Effector memory CD4-positive, alpha-beta T cell (primary cell): Measurements from ENCODE around the gene CTNND2.

Experiments used
- DNase-seq, 3 donors: peaks; one replicate each; pipeline ENCODE4 v3.0.0-alpha.2; 2020
- H3K27ac ChIP-seq: 2 replicates; pipeline ENCODE4 v1.7.0; 2013; ENCODE audit warnings: mild to moderate bottlenecking, low read length, moderate library complexity; ENCODE audit not compliant: insufficient read depth, poor library complexity, severe bottlenecking
- H3K27me3 ChIP-seq: replicated peaks from 2 replicates; pipeline ENCODE4 v1.7.0; 2013; ENCODE audit warnings: mild to moderate bottlenecking, low read length; ENCODE audit not compliant: insufficient read depth, control insufficient read depth, poor library complexity, severe bottlenecking
- H3K36me3 ChIP-seq: 2 replicates; pipeline ENCODE4 v1.7.0; 2013; ENCODE audit warnings: mild to moderate bottlenecking, low read length, moderate library complexity; ENCODE audit not compliant: control insufficient read depth, insufficient read depth
- H3K4me1 ChIP-seq: 2 replicates; pipeline ENCODE4 v1.7.0; 2013; ENCODE audit warnings: low read length, mild to moderate bottlenecking; ENCODE audit not compliant: control insufficient read depth, insufficient read depth, poor library complexity, severe bottlenecking
- H3K4me3 ChIP-seq: 2 replicates; pipeline ENCODE4 v1.7.0; 2013; ENCODE audit warnings: low read length, low read depth, mild to moderate bottlenecking; ENCODE audit not compliant: insufficient read depth, poor library complexity, severe bottlenecking
- H3K9me3 ChIP-seq: 2 replicates; pipeline ENCODE4 v1.7.0; 2013; ENCODE audit warnings: mild to moderate bottlenecking, low read length, moderate library complexity; ENCODE audit not compliant: control insufficient read depth

Gene CTNND2

DNA sequence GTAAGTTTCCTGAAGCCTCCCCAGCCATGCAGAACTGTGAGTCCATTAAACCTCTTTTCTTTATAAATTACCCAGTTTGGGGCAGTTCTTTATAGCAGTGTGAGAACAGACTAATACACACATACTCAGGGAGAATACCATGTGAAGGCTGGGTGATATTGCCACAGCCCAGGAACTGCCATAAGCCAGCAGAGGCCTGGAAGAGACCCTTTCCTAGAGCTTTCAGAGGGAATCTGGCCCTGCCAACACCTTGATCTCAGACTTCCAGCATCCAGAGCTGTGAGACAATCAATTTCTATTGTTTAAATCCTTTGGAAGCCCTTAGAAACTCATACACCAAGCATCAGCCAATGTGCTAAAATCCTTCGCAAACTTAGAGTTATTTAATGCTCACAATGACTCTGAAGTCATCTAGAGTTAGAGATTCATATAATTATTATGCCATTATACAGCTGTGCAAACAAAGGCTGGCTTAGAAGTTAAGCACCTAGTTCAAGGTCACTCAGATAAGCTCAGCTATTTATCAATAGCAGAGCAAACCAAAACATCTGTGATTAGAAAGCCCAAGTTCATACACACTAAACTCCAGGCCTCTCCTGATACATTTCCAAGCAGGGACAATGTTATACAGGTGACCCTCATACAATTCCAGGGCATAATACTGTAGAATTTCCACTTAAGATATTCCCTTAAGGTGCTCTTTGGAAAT is 611.4 kb downstream of the CTNND2 start:
- Histone ChIP-seq H3K36me3 (no peaks in the 10 kb centered on the region), H3K4me3 (no peak overlapping the region), H3K9me3 (no peaks in the 10 kb centered on the region), H3K27ac (no peak overlapping the region), H3K27me3 (no peaks in the 10 kb centered on the region), H3K4me1 (no peaks in the 10 kb centered on the region)
- no peak for DNase-seq

DNA sequence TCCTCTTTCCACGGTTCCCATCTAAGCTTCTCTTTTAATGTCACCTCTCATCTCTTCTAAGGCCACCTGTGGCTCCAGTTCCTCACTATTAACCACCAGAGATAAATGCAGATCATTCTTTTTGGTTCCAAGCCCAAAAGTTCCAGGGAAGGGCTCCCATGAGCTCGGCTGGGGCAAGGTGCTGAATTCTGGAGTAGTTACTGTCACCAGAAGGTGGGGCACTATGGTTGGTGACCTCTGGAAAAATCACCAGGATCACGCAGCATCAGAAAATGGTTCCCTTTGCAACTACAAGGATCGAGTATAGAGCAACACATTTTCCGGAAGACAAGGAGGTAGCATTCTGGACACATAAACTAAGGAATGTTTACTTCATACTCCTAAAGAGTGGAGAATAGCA is 614.5 kb downstream of the CTNND2 start:
- Histone ChIP-seq H3K4me1 (no peaks in the 10 kb centered on the region), H3K27ac (no peak overlapping the region), H3K27me3 (no peaks in the 10 kb centered on the region), H3K9me3 (no peaks in the 10 kb centered on the region), H3K4me3 (no peak overlapping the region), H3K36me3 (no peaks in the 10 kb centered on the region)
- DNase-seq, result no peak

GRCh38 chr5:11289208-11289607 is 615.0 kb downstream of the CTNND2 start:
- no peaks in the 10 kb centered on the region for H3K4me1 ChIP-seq

GRCh38 chr5:11281842-11282241 is 622.4 kb downstream of the CTNND2 start:
- Histone ChIP-seq H3K36me3 (no peaks in the 10 kb centered on the region), H3K9me3 (no peaks in the 10 kb centered on the region), H3K4me1 (no peaks in the 10 kb centered on the region), H3K27ac (no peak overlapping the region), H3K4me3 (no peak overlapping the region), H3K27me3 (no peaks in the 10 kb centered on the region)
- no peak for DNase-seq

More at GRCh38 chr5:11289208-11289607, 615.0 kb downstream of the CTNND2 start:
- Histone ChIP-seq H3K4me3 (no peak overlapping the region), H3K27me3 (no peaks in the 10 kb centered on the region), H3K9me3 (no peaks in the 10 kb centered on the region), H3K36me3 (no peaks in the 10 kb centered on the region), H3K27ac (no peak overlapping the region)
- DNase-seq, result no peak

DNA sequence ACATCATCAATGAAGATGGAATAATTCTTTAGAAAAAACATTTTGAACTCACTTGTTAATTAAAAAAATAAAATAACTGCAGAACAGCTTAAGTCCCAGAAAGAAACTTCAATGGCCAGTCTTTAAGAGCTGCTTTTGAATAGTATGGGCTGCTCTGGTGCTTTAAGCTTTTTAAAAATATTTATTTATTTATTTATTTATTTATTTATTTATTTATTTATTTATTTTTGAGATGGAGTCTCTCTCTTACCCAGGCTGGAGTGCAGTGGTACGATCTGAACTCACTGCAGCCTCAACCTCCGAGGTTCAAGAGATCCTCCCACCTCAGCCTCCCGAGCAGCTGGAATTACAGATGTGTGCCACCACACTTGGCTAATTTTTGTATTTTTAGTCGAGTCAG is 626.9 kb downstream of the CTNND2 start:
- Histone ChIP-seq H3K27me3 (no peaks in the 10 kb centered on the region), H3K4me3 (no peak overlapping the region), H3K9me3 (no peaks in the 10 kb centered on the region), H3K4me1 (no peaks in the 10 kb centered on the region), H3K27ac (no peak overlapping the region), H3K36me3 (no peaks in the 10 kb centered on the region)
- no peak for DNase-seq

DNA sequence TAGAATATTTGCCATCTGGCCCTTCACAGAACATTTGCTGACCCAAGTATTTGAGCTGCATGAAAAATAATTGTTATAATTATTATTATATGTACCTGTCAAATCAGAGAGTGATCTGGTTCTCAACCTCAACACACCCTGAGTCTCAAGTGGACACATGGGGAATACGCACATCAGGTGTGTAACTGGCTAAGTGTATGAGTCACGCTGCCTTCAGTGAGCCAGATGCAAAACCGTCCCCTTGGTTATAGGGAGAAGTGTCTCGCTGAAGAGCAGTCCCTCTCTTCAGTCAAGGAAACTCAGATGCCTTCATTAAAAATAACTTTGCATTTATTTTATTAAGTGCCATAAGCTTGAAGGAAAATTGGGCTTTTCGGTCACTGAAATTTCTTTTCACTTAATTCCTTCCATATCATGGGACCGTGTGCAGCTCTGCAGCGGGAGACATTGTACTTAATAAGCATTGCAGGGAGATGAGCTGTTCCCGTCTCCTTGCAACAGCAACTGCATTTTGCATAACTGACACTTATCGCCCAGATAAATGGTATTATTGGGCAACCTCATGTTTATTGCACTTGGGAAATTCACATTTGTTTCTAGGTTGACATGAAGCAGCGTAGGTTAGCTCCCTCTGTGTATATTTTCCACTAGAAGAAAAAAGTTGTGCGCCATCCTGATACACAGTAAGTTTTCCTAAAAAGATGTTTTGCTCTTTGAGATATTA is 630.9 kb downstream of the CTNND2 start:
- no peak overlapping the region for H3K4me3 ChIP-seq
- H3K27ac ChIP-seq, result no peak overlapping the region
- no peaks in the 10 kb centered on the region for H3K4me1 ChIP-seq
- no peak for DNase-seq
- no peaks in the 10 kb centered on the region for H3K9me3 ChIP-seq
- H3K27me3 ChIP-seq, result no peaks in the 10 kb centered on the region
- no peaks in the 10 kb centered on the region for H3K36me3 ChIP-seq

DNA sequence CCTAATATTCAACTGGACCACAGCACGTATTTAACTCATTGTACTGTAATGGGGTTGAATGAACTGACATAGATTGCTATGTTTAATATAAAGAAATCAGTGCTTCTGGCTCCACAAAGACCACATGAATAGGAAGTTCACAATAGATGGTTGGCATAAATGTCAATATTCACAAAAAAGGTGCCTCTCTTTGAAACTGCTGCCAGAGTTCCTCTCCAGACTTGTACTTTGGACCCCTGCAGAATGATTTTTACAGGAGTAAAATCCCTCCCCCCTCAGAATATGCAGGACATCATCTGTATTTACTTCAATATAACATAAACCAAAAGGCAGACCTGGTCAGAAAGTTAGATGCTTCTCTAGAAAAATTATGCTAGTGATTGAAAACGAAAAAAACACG is 634.7 kb downstream of the CTNND2 start:
- Histone ChIP-seq H3K36me3 (no peaks in the 10 kb centered on the region), H3K4me1 (no peaks in the 10 kb centered on the region), H3K9me3 (no peaks in the 10 kb centered on the region), H3K27ac (no peak overlapping the region), H3K4me3 (no peak overlapping the region), H3K27me3 (no peaks in the 10 kb centered on the region)
- DNase-seq, result no peak

- H3K9me3 ChIP-seq, result no peaks in the 10 kb centered on the region
- no peaks in the 10 kb centered on the region for H3K27me3 ChIP-seq
- H3K36me3 ChIP-seq, result no peaks in the 10 kb centered on the region
- no peaks in the 10 kb centered on the region for H3K4me1 ChIP-seq
- no peak for DNase-seq
- no peak overlapping the region for H3K4me3 ChIP-seq
- H3K27ac ChIP-seq, result no peak overlapping the region
Observed at GRCh38 chr5:11268891-11269290, 635.4 kb downstream of the CTNND2 start.

DNA sequence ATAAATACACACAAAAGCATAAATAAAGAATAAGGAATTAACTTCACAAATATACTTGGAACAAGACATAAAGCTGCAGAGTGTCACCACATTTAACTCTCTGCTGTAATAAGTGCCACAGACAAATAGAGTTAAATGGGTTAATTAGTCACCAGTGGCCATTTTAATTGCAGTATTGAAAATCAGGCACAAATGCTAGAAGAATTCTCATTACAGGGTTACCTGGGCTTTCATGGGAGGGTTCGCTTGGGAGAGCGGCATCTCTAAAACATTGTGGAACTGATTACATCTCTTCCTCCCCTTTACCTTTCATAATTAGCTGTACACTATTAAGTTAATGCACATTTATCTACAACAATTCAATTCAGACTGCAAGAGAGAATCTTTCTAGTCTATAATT is 637.9 kb downstream of the CTNND2 start:
- no peaks in the 10 kb centered on the region for H3K27me3 ChIP-seq
- H3K36me3 ChIP-seq, result no peaks in the 10 kb centered on the region
- no peak overlapping the region for H3K4me3 ChIP-seq
- no peak for DNase-seq
- no peak overlapping the region for H3K27ac ChIP-seq
- no peaks in the 10 kb centered on the region for H3K9me3 ChIP-seq
- H3K4me1 ChIP-seq, result no peaks in the 10 kb centered on the region

GRCh38 chr5:11261241-11261640 is 643.0 kb downstream of the CTNND2 start:
- no peak for DNase-seq
- no peaks in the 10 kb centered on the region for H3K9me3 ChIP-seq
- H3K4me1 ChIP-seq, result no peaks in the 10 kb centered on the region
- no peak overlapping the region for H3K4me3 ChIP-seq
- no peaks in the 10 kb centered on the region for H3K27me3 ChIP-seq
- no peak overlapping the region for H3K27ac ChIP-seq
- no peaks in the 10 kb centered on the region for H3K36me3 ChIP-seq
